CD4-positive, alpha-beta T cell treated with Interleukin-2 at 100 ng/mL for 4 hours (primary cell): ENCODE measurements around the gene ABL1.

Source experiments
- DNase-seq: peaks from one replicate; pipeline ENCODE4 v3.0.0-alpha.2; 2020; ENCODE audit warnings: low spot score

Gene ABL1

GRCh38 chr9:130890870-130891687, 56.0 kb downstream of the ABL1 start:
- no peak for DNase-seq

- no peak for DNase-seq
Observed at GRCh38 chr9:130891688-130892476, 56.8 kb downstream of the ABL1 start.

- no peak for DNase-seq
Observed at GRCh38 chr9:130892477-130893304, 57.6 kb downstream of the ABL1 start.

- no peak for DNase-seq
Observed at GRCh38 chr9:130893341-130894101, 58.5 kb downstream of the ABL1 start.

GRCh38 chr9:130894546-130894945, 59.5 kb downstream of the ABL1 start:
- DNase-seq, result no peak

- DNase-seq, result no peak
Observed at GRCh38 chr9:130895038-130895437, 60.0 kb downstream of the ABL1 start.

GRCh38 chr9:130895481-130896232, 60.6 kb downstream of the ABL1 start:
- DNase-seq, result no peak

GRCh38 chr9:130896233-130897014, 61.4 kb downstream of the ABL1 start, which contains the start of gene QRFP:
QRFP (minus strand) TSS chr9:130896812; CDS start chr9:130893838, 2,974 bp downstream.
- no peak for DNase-seq

GRCh38 chr9:130897105-130897751, 62.2 kb downstream of the ABL1 start:
- no peak for DNase-seq

GRCh38 chr9:130897848-130898551, 62.9 kb downstream of the ABL1 start:
- DNase-seq, result no peak

- DNase-seq, result no peak
Observed at GRCh38 chr9:130898552-130898852, 63.4 kb downstream of the ABL1 start.

GRCh38 chr9:130899051-130899748, 64.1 kb downstream of the ABL1 start:
- no peak for DNase-seq

- DNase-seq, result no peak
Observed at GRCh38 chr9:130900701-130901497, 65.8 kb downstream of the ABL1 start.

GRCh38 chr9:130901498-130902203, 66.6 kb downstream of the ABL1 start:
- no peak for DNase-seq

- no peak for DNase-seq
Observed at GRCh38 chr9:130902204-130903185, 67.4 kb downstream of the ABL1 start.
